Measurements from ENCODE around the gene PTPRN2.
"Not testable (repeated sequence)": the region's sequence is repeated elsewhere in the genome, so short reads cannot be mapped to it uniquely, and the experiment has no call there.

The PTPRN2 gene

GRCh38 chr7:157985636-157986035, 602.0 kb downstream of the PTPRN2 start:
- DNase-seq (ENCODE audit: low spot score) (no peak), FAIRE-seq (no peak)

- no peak for DNase-seq (ENCODE audit: low spot score)
Observed at GRCh38 chr7:157984423-157985163, 603.0 kb downstream of the PTPRN2 start.

GRCh38 chr7:157983502-157984422, 603.9 kb downstream of the PTPRN2 start:
- peak; percentile 31 for DNase-seq (ENCODE audit: low spot score)

More at GRCh38 chr7:157984423-157985163, 603.0 kb downstream of the PTPRN2 start:
- no peak for FAIRE-seq

GRCh38 chr7:157981778-157982177, 605.8 kb downstream of the PTPRN2 start:
- FAIRE-seq: no peak
- no peak for DNase-seq (ENCODE audit: low spot score)

More at GRCh38 chr7:157983502-157984422, 603.9 kb downstream of the PTPRN2 start:
- FAIRE-seq: no peak

GRCh38 chr7:157980774-157981173, 606.8 kb downstream of the PTPRN2 start:
- FAIRE-seq: no peak
- DNase-seq (ENCODE audit: low spot score): no peak

GRCh38 chr7:157980341-157980731, 607.3 kb downstream of the PTPRN2 start:
- FAIRE-seq; DNase-seq (ENCODE audit: low spot score): not testable (repeated sequence)

GRCh38 chr7:157979636-157980340, 607.8 kb downstream of the PTPRN2 start:
- no peak for DNase-seq (ENCODE audit: low spot score)

GRCh38 chr7:157978766-157979165, 608.9 kb downstream of the PTPRN2 start:
- no peak for DNase-seq (ENCODE audit: low spot score)
- no peak for FAIRE-seq

More at GRCh38 chr7:157979636-157980340, 607.8 kb downstream of the PTPRN2 start:
- no peak for FAIRE-seq

GRCh38 chr7:157977717-157978496, 609.7 kb downstream of the PTPRN2 start:
- FAIRE-seq (no peak), DNase-seq (ENCODE audit: low spot score) (no peak)

GRCh38 chr7:157977306-157977705, 610.3 kb downstream of the PTPRN2 start:
- no peak for DNase-seq (ENCODE audit: low spot score)
- no peak for FAIRE-seq

GRCh38 chr7:157976406-157976805, 611.2 kb downstream of the PTPRN2 start:
- FAIRE-seq: no peak

GRCh38 chr7:157975401-157976372, 611.9 kb downstream of the PTPRN2 start:
- DNase-seq (ENCODE audit: low spot score): no peak
- FAIRE-seq: no peak

More at GRCh38 chr7:157976406-157976805, 611.2 kb downstream of the PTPRN2 start:
- DNase-seq (ENCODE audit: low spot score): no peak

GRCh38 chr7:157974678-157975230, 612.9 kb downstream of the PTPRN2 start:
- FAIRE-seq (no peak), DNase-seq (ENCODE audit: low spot score) (no peak)

- FAIRE-seq: no peak
- no peak for DNase-seq (ENCODE audit: low spot score)
Observed at GRCh38 chr7:157973971-157974677, 613.5 kb downstream of the PTPRN2 start.

GRCh38 chr7:157972914-157973313, 614.7 kb downstream of the PTPRN2 start:
- DNase-seq (ENCODE audit: low spot score) (no peak), FAIRE-seq (no peak)

GRCh38 chr7:157971501-157971900, 616.1 kb downstream of the PTPRN2 start:
- DNase-seq (ENCODE audit: low spot score): no peak
- FAIRE-seq: no peak

- no peak for FAIRE-seq
Observed at GRCh38 chr7:157970744-157971143, 616.9 kb downstream of the PTPRN2 start.

GRCh38 chr7:157969995-157970394, 617.6 kb downstream of the PTPRN2 start:
- FAIRE-seq: no peak
- no peak for DNase-seq (ENCODE audit: low spot score)

More at GRCh38 chr7:157970744-157971143, 616.9 kb downstream of the PTPRN2 start:
- no peak for DNase-seq (ENCODE audit: low spot score)
